Measurements from ENCODE around the gene TIMM17B.
"Not testable (repeated sequence)": the region's sequence is repeated elsewhere in the genome, so short reads cannot be mapped to it uniquely, and the experiment has no call there.

The TIMM17B gene

GRCh38 chrX:48892896-48893295 lies 4.7 kb downstream of the TIMM17B start:
- Mint-ChIP-seq H3K9me3 (ENCODE audit: low read depth) (no peaks in the 10 kb centered on the region), H3K27me3 (no peaks in the 10 kb centered on the region), H3K4me1 (ENCODE audit: low read depth) (peaks cover 31% of the 10 kb centered on the region), H3K27ac (no peak overlapping the region), H3K4me3 (no peak overlapping the region), H3K36me3 (no peaks in the 10 kb centered on the region)

- Mint-ChIP-seq H3K9me3 (ENCODE audit: low read depth) (no peaks in the 10 kb centered on the region), H3K36me3 (no peaks in the 10 kb centered on the region), H3K27me3 (no peaks in the 10 kb centered on the region), H3K4me1 (ENCODE audit: low read depth) (peaks cover 25% of the 10 kb centered on the region), H3K27ac (peak overlapping the region; percentile 28), H3K4me3 (peak overlapping the region; percentile 78)
Measured at GRCh38 chrX:48891402-48892288, 5.9 kb downstream of the TIMM17B start.

- H3K9me3 Mint-ChIP-seq (ENCODE audit: low read depth), result no peaks in the 10 kb centered on the region
- no peaks in the 10 kb centered on the region for H3K27me3 Mint-ChIP-seq
- H3K4me3 Mint-ChIP-seq, result peak overlapping the region; percentile 92
- peak overlapping the region; percentile 77 for H3K27ac Mint-ChIP-seq
- peaks cover 19% of the 10 kb centered on the region for H3K4me1 Mint-ChIP-seq (ENCODE audit: low read depth)
- H3K36me3 Mint-ChIP-seq, result no peaks in the 10 kb centered on the region
Measured at GRCh38 chrX:48890934-48891401, 6.6 kb downstream of the TIMM17B start.

- Mint-ChIP-seq H3K9me3 (ENCODE audit: low read depth) (no peaks in the 10 kb centered on the region), H3K36me3 (no peaks in the 10 kb centered on the region), H3K27me3 (no peaks in the 10 kb centered on the region), H3K4me3 (peak overlapping the region; percentile 92), H3K4me1 (ENCODE audit: low read depth) (peaks cover 18% of the 10 kb centered on the region), H3K27ac (peak overlapping the region; percentile 77)
Measured at GRCh38 chrX:48890296-48890925, 7.2 kb downstream of the TIMM17B start.

- H3K36me3 Mint-ChIP-seq; H3K27ac Mint-ChIP-seq; H3K9me3 Mint-ChIP-seq (ENCODE audit: low read depth); H3K27me3 Mint-ChIP-seq; H3K4me1 Mint-ChIP-seq (ENCODE audit: low read depth); H3K4me3 Mint-ChIP-seq: not testable (repeated sequence)
Measured at GRCh38 chrX:48886586-48886985, 11.0 kb downstream of the TIMM17B start.

GRCh38 chrX:48883729-48884128 lies 13.8 kb downstream of the TIMM17B start:
- no peaks in the 10 kb centered on the region for H3K4me1 Mint-ChIP-seq (ENCODE audit: low read depth)
- no peaks in the 10 kb centered on the region for H3K36me3 Mint-ChIP-seq
- H3K27me3 Mint-ChIP-seq, result no peaks in the 10 kb centered on the region
- no peak overlapping the region for H3K27ac Mint-ChIP-seq
- no peaks in the 10 kb centered on the region for H3K9me3 Mint-ChIP-seq (ENCODE audit: low read depth)
- H3K4me3 Mint-ChIP-seq, result no peak overlapping the region

GRCh38 chrX:48876944-48877343 lies 20.6 kb downstream of the TIMM17B start:
- H3K27ac Mint-ChIP-seq; H3K36me3 Mint-ChIP-seq; H3K9me3 Mint-ChIP-seq (ENCODE audit: low read depth); H3K27me3 Mint-ChIP-seq; H3K4me1 Mint-ChIP-seq (ENCODE audit: low read depth); H3K4me3 Mint-ChIP-seq: not testable (repeated sequence)

- not testable (repeated sequence) for H3K9me3 Mint-ChIP-seq (ENCODE audit: low read depth); H3K36me3 Mint-ChIP-seq; H3K27me3 Mint-ChIP-seq; H3K4me3 Mint-ChIP-seq; H3K27ac Mint-ChIP-seq; H3K4me1 Mint-ChIP-seq (ENCODE audit: low read depth)
Measured at GRCh38 chrX:48872017-48872416, 25.6 kb downstream of the TIMM17B start.

GRCh38 chrX:48864210-48864609 lies 33.4 kb downstream of the TIMM17B start:
- Mint-ChIP-seq H3K4me3 (no peak overlapping the region), H3K36me3 (no peaks in the 10 kb centered on the region), H3K9me3 (ENCODE audit: low read depth) (no peaks in the 10 kb centered on the region), H3K4me1 (ENCODE audit: low read depth) (no peaks in the 10 kb centered on the region), H3K27me3 (no peaks in the 10 kb centered on the region), H3K27ac (no peak overlapping the region)

- peaks cover 6% of the 10 kb centered on the region for H3K27me3 Mint-ChIP-seq
- no peaks in the 10 kb centered on the region for H3K36me3 Mint-ChIP-seq
- peak overlapping the region; percentile 50 for H3K27ac Mint-ChIP-seq
- no peaks in the 10 kb centered on the region for H3K9me3 Mint-ChIP-seq (ENCODE audit: low read depth)
- H3K4me1 Mint-ChIP-seq (ENCODE audit: low read depth), result peaks cover 4% of the 10 kb centered on the region
- no peak overlapping the region for H3K4me3 Mint-ChIP-seq
Measured at GRCh38 chrX:48854898-48855297, 42.7 kb downstream of the TIMM17B start.

GRCh38 chrX:48854121-48854804 lies 43.3 kb downstream of the TIMM17B start:
- not testable (repeated sequence) for H3K27me3 Mint-ChIP-seq; H3K4me1 Mint-ChIP-seq (ENCODE audit: low read depth); H3K9me3 Mint-ChIP-seq (ENCODE audit: low read depth); H3K4me3 Mint-ChIP-seq; H3K36me3 Mint-ChIP-seq; H3K27ac Mint-ChIP-seq

GRCh38 chrX:48853494-48853893 lies 44.1 kb downstream of the TIMM17B start:
- H3K27me3 Mint-ChIP-seq; H3K36me3 Mint-ChIP-seq; H3K9me3 Mint-ChIP-seq (ENCODE audit: low read depth); H3K4me3 Mint-ChIP-seq; H3K27ac Mint-ChIP-seq: not testable (repeated sequence)
- H3K4me1 Mint-ChIP-seq (ENCODE audit: low read depth), result peaks cover 10% of the 10 kb centered on the region

- no peaks in the 10 kb centered on the region for H3K9me3 Mint-ChIP-seq (ENCODE audit: low read depth)
- no peaks in the 10 kb centered on the region for H3K36me3 Mint-ChIP-seq
- H3K4me1 Mint-ChIP-seq (ENCODE audit: low read depth), result peaks cover 10% of the 10 kb centered on the region
- H3K27ac Mint-ChIP-seq, result no peak overlapping the region
- H3K27me3 Mint-ChIP-seq, result peaks cover 6% of the 10 kb centered on the region
- H3K4me3 Mint-ChIP-seq, result no peak overlapping the region
Measured at GRCh38 chrX:48852857-48853256, 44.7 kb downstream of the TIMM17B start.

GRCh38 chrX:48848847-48849246 lies 48.7 kb downstream of the TIMM17B start:
- no peak overlapping the region for H3K4me3 Mint-ChIP-seq
- H3K9me3 Mint-ChIP-seq (ENCODE audit: low read depth), result no peaks in the 10 kb centered on the region
- no peak overlapping the region for H3K27ac Mint-ChIP-seq
- peaks cover 1% of the 10 kb centered on the region for H3K27me3 Mint-ChIP-seq
- H3K36me3 Mint-ChIP-seq, result no peaks in the 10 kb centered on the region
- peaks cover 6% of the 10 kb centered on the region for H3K4me1 Mint-ChIP-seq (ENCODE audit: low read depth)

Data from activated naive CD8-positive, alpha-beta T cell (primary cell).